Brain microvascular endothelial cell (primary cell): ENCODE measurements around the gene ABHD3.

Experiments used
- DNase-seq: peaks from one replicate; pipeline ENCODE4 v3.0.0-alpha.2; 2020
- H3K27ac ChIP-seq: fragments of 250-450 bp; sonication (Bioruptor Pico); 2 replicates; pipeline ENCODE4 v1.5.1; 2020; ENCODE audit warnings: mild to moderate bottlenecking, moderate library complexity
- H3K27me3 ChIP-seq: fragments of 250-450 bp; sonication (Bioruptor Pico); replicated peaks from 2 replicates; pipeline ENCODE4 v1.5.1; 2020; ENCODE audit warnings: mild to moderate bottlenecking
- H3K36me3 ChIP-seq: fragments of 250-450 bp; sonication (Bioruptor Pico); replicated peaks from 2 replicates; pipeline ENCODE4 v1.5.1; 2020; ENCODE audit warnings: mild to moderate bottlenecking
- H3K4me3 ChIP-seq: 2 replicates; pipeline ENCODE4 v1.5.1; 2011; ENCODE audit warnings: low read depth, mild to moderate bottlenecking, control low read depth, low read length, moderate library complexity
- CTCF ChIP-seq: IDR thresholded peaks from 2 replicates; pipeline ENCODE4 v1.5.1; 2011; ENCODE audit warnings: low read depth, mild to moderate bottlenecking, moderate library complexity, low read length, control low read depth, inconsistent platforms; ENCODE audit errors: missing control alignments
- in situ Hi-C: cut with HindIII; loops from 2 replicates; pipeline ENCODE4 v1.10.0; 2017; ENCODE audit warnings: low sequenced_read_pairs, low pct_ligation_motif_present

ABHD3 gene

GRCh38 chr18:21704603-21705364 lies at the start of gene ABHD3:
Gene ABHD3 (minus strand): TSS chr18:21704774. CDS start chr18:21704665, 109 bp downstream.
- TF ChIP-seq CTCF: peak; percentile 61
- no peaks in the 10 kb centered on the region for H3K27me3 ChIP-seq
- peak; percentile 78 for DNase-seq
- H3K36me3 ChIP-seq: no peaks in the 10 kb centered on the region
- H3K27ac ChIP-seq: peak within 1 kb of the TSS; percentile 3
- H3K4me3 ChIP-seq: peak within 1 kb of the TSS; percentile 78
- in situ Hi-C loops: no loop called here

- H3K27me3 ChIP-seq: no peaks in the 10 kb centered on the region
- H3K27ac ChIP-seq: no peak overlapping the region
- H3K4me3 ChIP-seq: no peak overlapping the region
- no peaks in the 10 kb centered on the region for H3K36me3 ChIP-seq
- DNase-seq: no peak
- in situ Hi-C loops: no loop called here
- TF ChIP-seq CTCF: no peak
These were observed 43.5 kb upstream of the ABHD3 start for GRCh38 chr18:21747764-21748693.

- no peaks in the 10 kb centered on the region for H3K27me3 ChIP-seq
- DNase-seq: no peak
- in situ Hi-C loops: no loop called here
- H3K27ac ChIP-seq: no peak overlapping the region
- H3K36me3 ChIP-seq: no peaks in the 10 kb centered on the region
- TF ChIP-seq CTCF: no peak
- no peak overlapping the region for H3K4me3 ChIP-seq
These were observed 42.7 kb upstream of the ABHD3 start for GRCh38 chr18:21747268-21747667.

GRCh38 chr18:21745231-21745630 lies 40.7 kb upstream of the ABHD3 start:
- no peak for DNase-seq
- in situ Hi-C loops: no loop called here
- Histone ChIP-seq H3K27ac (no peak overlapping the region), H3K36me3 (no peaks in the 10 kb centered on the region), H3K4me3 (no peak overlapping the region), H3K27me3 (no peaks in the 10 kb centered on the region)
- peak; percentile 15 for TF ChIP-seq CTCF

GRCh38 chr18:21743166-21743832 lies 38.7 kb upstream of the ABHD3 start:
- H3K27me3 ChIP-seq: no peaks in the 10 kb centered on the region
- DNase-seq: no peak
- H3K36me3 ChIP-seq: no peaks in the 10 kb centered on the region
- H3K4me3 ChIP-seq: no peak overlapping the region
- TF ChIP-seq CTCF: no peak
- in situ Hi-C loops: no loop called here
- H3K27ac ChIP-seq: no peak overlapping the region
